Neural progenitor cell (in vitro differentiated cells): Measurements from ENCODE around the gene CAMSAP3. TPM values are rescaled to one million over a fixed set of nuclear protein-coding genes. Genes with fewer than 3 reads are reported as not detected.

Experiments used
- DNase-seq: peaks from one replicate; pipeline ENCODE4 v3.0.0-alpha.2; 2016; ENCODE audit warnings: low spot score
- H2AFZ ChIP-seq: fragments of 200-600 bp; sonication (generic); replicated peaks from 2 replicates; pipeline ENCODE4 v1.6.1; 2016; ENCODE audit warnings: antibody characterized with exemption
- H3F3A ChIP-seq: fragments of 200-600 bp; sonication (generic); 2 replicates; pipeline ENCODE4 v1.6.1; 2016; ENCODE audit warnings: antibody characterized with exemption, low read depth
- H3K27ac ChIP-seq: fragments of 200-600 bp; sonication (generic); 2 replicates; pipeline ENCODE4 v1.5.1; 2016; ENCODE audit warnings: mild to moderate bottlenecking
- H3K27me3 ChIP-seq: fragments of 200-600 bp; sonication (generic); 2 replicates; pipeline ENCODE4 v1.6.1; 2016; ENCODE audit warnings: mild to moderate bottlenecking, moderate library complexity
- H3K36me3 ChIP-seq: fragments of 200-600 bp; sonication (generic); 2 replicates; pipeline ENCODE4 v1.5.1; 2016
- H3K4me1 ChIP-seq: fragments of 200-600 bp; sonication (generic); 2 replicates; pipeline ENCODE4 v1.6.1; 2016; ENCODE audit warnings: mixed run types
- H3K4me2 ChIP-seq: fragments of 200-600 bp; sonication (generic); 2 replicates; pipeline ENCODE4 v1.6.1; 2016
- H3K4me3 ChIP-seq: fragments of 200-600 bp; sonication (generic); 2 replicates; pipeline ENCODE4 v1.5.1; 2016
- H3K79me2 ChIP-seq: fragments of 200-600 bp; sonication (generic); 2 replicates; pipeline ENCODE4 v1.6.1; 2016; ENCODE audit warnings: low read depth
- H3K9ac ChIP-seq: fragments of 200-600 bp; sonication (generic); 2 replicates; pipeline ENCODE4 v1.6.1; 2016
- H3K9me3 ChIP-seq: fragments of 200-600 bp; sonication (generic); 2 replicates; pipeline ENCODE4 v1.5.1; 2016; ENCODE audit warnings: low read depth
- H4K20me1 ChIP-seq: fragments of 200-600 bp; sonication (generic); 2 replicates; pipeline ENCODE4 v1.6.1; 2016; ENCODE audit warnings: low read depth
- H3K27ac Mint-ChIP-seq: 3 replicates; pipeline ENCODE4 v1.8.0; 2021; ENCODE audit warnings: mixed read lengths
- H3K27me3 Mint-ChIP-seq: 2 replicates; pipeline ENCODE4 v1.8.0; 2022; ENCODE audit warnings: low read depth, mild to moderate bottlenecking, inconsistent platforms, moderate library complexity, mixed read lengths; ENCODE audit not compliant: insufficient read depth
- H3K36me3 Mint-ChIP-seq: 3 replicates; pipeline ENCODE4 v1.8.0; 2021; ENCODE audit warnings: mixed read lengths
- H3K4me1 Mint-ChIP-seq: 3 replicates; pipeline ENCODE4 v1.8.0; 2021; ENCODE audit warnings: mixed read lengths
- H3K4me3 Mint-ChIP-seq: 3 replicates; pipeline ENCODE4 v1.8.0; 2021; ENCODE audit warnings: mild to moderate bottlenecking, moderate library complexity, mixed read lengths
- H3K9me3 Mint-ChIP-seq: 3 replicates; pipeline ENCODE4 v1.8.0; 2020; ENCODE audit warnings: mixed read lengths
- CTCF ChIP-seq: fragments of 200-600 bp; sonication (generic); IDR thresholded peaks from 2 replicates; pipeline ENCODE4 v1.5.1; 2017; ENCODE audit warnings: antibody characterized with exemption, mild to moderate bottlenecking
- EZH2 ChIP-seq: fragments of 200-600 bp; sonication (generic); IDR thresholded peaks from 2 replicates; pipeline ENCODE4 v1.6.1; 2017; ENCODE audit warnings: antibody characterized with exemption, mild to moderate bottlenecking, moderate library complexity
- EZH2phosphoT487 ChIP-seq: fragments of 200-600 bp; sonication (generic); IDR thresholded peaks from 2 replicates; pipeline ENCODE4 v1.6.1; 2017; ENCODE audit warnings: antibody characterized with exemption
- total RNA-seq: library from RNA; depleted of rRNA; stranded (reverse); fragments of >200 nt; gene quantifications from 2 replicates; pipeline ENCODE4 v1.2.3, GENCODE V29; 2015; ENCODE audit warnings: low replicate concordance

The CAMSAP3 gene
- total RNA-seq, 1 donor from 2014 or later, result 2.7 TPM

- DNase-seq, result peak; percentile 89
- Histone ChIP-seq H3K36me3 (no peaks in the 10 kb centered on the region), H3K79me2 (peaks cover 3% of the 10 kb centered on the region), H3K27ac (no peak within 1 kb of the TSS), H3K4me1 (no peaks in the 10 kb centered on the region), H3F3A (peaks cover 22% of the 10 kb centered on the region), H3K9ac (peak within 1 kb of the TSS; percentile 15), H4K20me1 (no peaks in the 10 kb centered on the region), H3K27me3 (peaks cover 26% of the 10 kb centered on the region), H2AFZ (peak within 1 kb of the TSS; percentile 60), H3K4me3 (peak within 1 kb of the TSS; percentile 63), H3K9me3 (no peaks in the 10 kb centered on the region), H3K4me2 (peak within 1 kb of the TSS; percentile 84)
- H3K4me1 Mint-ChIP-seq, result no peaks in the 10 kb centered on the region
- TF ChIP-seq EZH2 (no peak), CTCF (no peak), EZH2phosphoT487 (no peak)
- H3K36me3 Mint-ChIP-seq, result no peaks in the 10 kb centered on the region
- peaks cover 19% of the 10 kb centered on the region for H3K27me3 Mint-ChIP-seq
- no peak within 1 kb of the TSS for H3K27ac Mint-ChIP-seq
- H3K4me3 Mint-ChIP-seq, result peak within 1 kb of the TSS; percentile 42
- no peaks in the 10 kb centered on the region for H3K9me3 Mint-ChIP-seq
Observed at GRCh38 chr19:7636691-7637373, 41.2 kb downstream of the CAMSAP3 start, which contains the start of gene STXBP2. Gene STXBP2, plus strand, starts transcription at chr19:7637110. Its CDS starts 40 bp downstream, at chr19:7637150.

DNA sequence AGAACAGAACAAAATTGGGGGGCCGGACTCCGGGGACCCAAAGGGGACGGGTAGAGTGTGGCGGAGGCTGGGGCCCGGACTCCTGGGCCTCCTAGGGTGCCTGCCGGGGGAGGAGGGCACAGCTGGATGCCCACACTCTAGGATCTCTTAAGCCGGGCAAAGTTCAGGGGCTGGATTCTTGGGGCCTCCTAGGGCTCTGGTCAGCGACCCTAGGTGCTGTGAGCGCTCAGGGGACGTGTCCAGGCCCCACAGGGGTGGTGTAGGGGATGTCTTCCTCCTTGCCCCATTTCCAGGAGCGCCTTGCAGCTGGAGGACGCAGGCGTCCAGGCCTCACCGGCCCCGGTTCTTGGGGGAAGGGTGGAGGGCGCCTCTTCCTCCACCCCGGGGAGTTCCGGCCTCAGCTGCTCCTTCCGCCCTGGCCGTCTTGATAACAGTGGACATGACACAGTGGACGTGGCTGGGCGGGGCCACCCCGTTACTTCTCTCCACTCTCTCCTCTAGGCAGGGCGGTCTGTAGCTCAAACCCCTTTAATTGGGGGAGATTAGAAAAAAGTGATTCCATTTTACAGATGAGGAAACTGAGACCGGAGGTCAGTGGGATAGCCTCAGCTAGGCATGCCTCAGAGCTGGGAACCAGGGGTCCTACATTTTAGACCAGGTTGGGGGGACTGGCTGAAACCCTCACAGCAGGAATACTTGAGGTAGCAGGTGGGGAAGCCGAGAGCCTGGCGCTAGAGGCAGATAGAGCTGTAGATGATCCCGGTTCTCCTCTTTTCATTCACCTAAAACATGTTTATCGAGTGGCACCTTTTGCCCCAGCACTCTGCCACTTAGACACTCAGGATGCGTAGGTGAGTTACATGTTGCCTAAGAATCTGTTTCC, 42.0 kb downstream of the CAMSAP3 start:
- Mint-ChIP-seq H3K4me1 (no peaks in the 10 kb centered on the region), H3K27ac (no peak overlapping the region), H3K9me3 (no peaks in the 10 kb centered on the region), H3K4me3 (no peak overlapping the region), H3K27me3 (peaks cover 19% of the 10 kb centered on the region), H3K36me3 (no peaks in the 10 kb centered on the region)
- H3K27me3 ChIP-seq, result peaks cover 26% of the 10 kb centered on the region
- no peak overlapping the region for H3K27ac ChIP-seq
- peak overlapping the region; percentile 60 for H2AFZ ChIP-seq
- H3K4me3 ChIP-seq, result peak overlapping the region; percentile 63
- DNase-seq, result peak; percentile 36
- no peaks in the 10 kb centered on the region for H3K36me3 ChIP-seq
- no peaks in the 10 kb centered on the region for H4K20me1 ChIP-seq
- peaks cover 22% of the 10 kb centered on the region for H3F3A ChIP-seq
- TF ChIP-seq EZH2 (no peak), CTCF (no peak), EZH2phosphoT487 (no peak)
- H3K4me2 ChIP-seq, result peak overlapping the region; percentile 84
- peak overlapping the region; percentile 15 for H3K9ac ChIP-seq
- no peaks in the 10 kb centered on the region for H3K79me2 ChIP-seq
- H3K4me1 ChIP-seq, result no peaks in the 10 kb centered on the region
- no peaks in the 10 kb centered on the region for H3K9me3 ChIP-seq

- peaks cover 26% of the 10 kb centered on the region for H3K27me3 ChIP-seq
- no peaks in the 10 kb centered on the region for H3K79me2 ChIP-seq
- H4K20me1 ChIP-seq, result no peaks in the 10 kb centered on the region
- H3K9ac ChIP-seq, result no peak overlapping the region
- no peak for DNase-seq
- Mint-ChIP-seq H3K27ac (no peak overlapping the region), H3K4me1 (no peaks in the 10 kb centered on the region), H3K4me3 (no peak overlapping the region), H3K36me3 (no peaks in the 10 kb centered on the region), H3K27me3 (peaks cover 19% of the 10 kb centered on the region), H3K9me3 (peaks cover 2% of the 10 kb centered on the region)
- peaks cover 22% of the 10 kb centered on the region for H3F3A ChIP-seq
- TF ChIP-seq EZH2phosphoT487, result no peak
- TF ChIP-seq CTCF, result no peak
- TF ChIP-seq EZH2, result no peak
- no peak overlapping the region for H2AFZ ChIP-seq
- H3K4me2 ChIP-seq, result no peak overlapping the region
- H3K9me3 ChIP-seq, result no peaks in the 10 kb centered on the region
- no peaks in the 10 kb centered on the region for H3K4me1 ChIP-seq
- no peaks in the 10 kb centered on the region for H3K36me3 ChIP-seq
- no peak overlapping the region for H3K27ac ChIP-seq
- no peak overlapping the region for H3K4me3 ChIP-seq
Observed at GRCh38 chr19:7638802-7639465, 43.3 kb downstream of the CAMSAP3 start.
